HepG2 (cell line): ENCODE results near the gene CAPN10. TPM values are rescaled to one million over a fixed set of nuclear protein-coding genes. Genes with fewer than 3 reads are reported as not detected.

Experiments
- ATAC-seq: fragments of 200-7000 bp; cut with Tn5 transposase; 3 replicates; pipeline ENCODE4 v1.9.1; 2020; ENCODE audit warnings: mild to moderate bottlenecking, moderate library complexity
- BruUV-seq: library from RNA; stranded (reverse); fragments of 400-500 nt; replicated peaks from 2 replicates; lab custom pipeline; 2021; lab: Mats Ljungman, UMichigan
- CTCF ChIA-PET: fragments of 300-600 bp; formaldehyde crosslinking; extraction: SDS; loops from one replicate; lab custom pipeline; 2021; ENCODE audit warnings: low total read pairs, inconsistent platforms, low intra/inter-chr PET ratio; lab: Yijun Ruan, JAX
- POLR2A ChIA-PET: fragments of 350-600 bp; sonication (Branson Sonifier 250); formaldehyde crosslinking; loops from one replicate; lab custom pipeline; 2020; ENCODE audit warnings: antibody characterized with exemption, inconsistent platforms; lab: Yijun Ruan, JAX
- DNase-seq: peaks from one replicate; pipeline ENCODE4 v3.0.0-alpha.2; 2015; ENCODE audit warnings: low spot score
- FAIRE-seq: peaks from 3 replicates; lab custom pipeline; 2011; peaks lifted over from hg19 to GRCh38; lab: Jason Lieb, UNC
- H2AFZ ChIP-seq: one replicate; pipeline ENCODE4 v1.6.1; 2011; ENCODE audit warnings: low read length, inconsistent platforms
- H3K27ac ChIP-seq: fragments of 300-600 bp; 3 replicates; pipeline ENCODE4 v1.8.0; 2011; ENCODE audit warnings: mixed run types, mild to moderate bottlenecking, mixed read lengths, low read length, inconsistent platforms; ENCODE audit not compliant: insufficient read depth; ENCODE audit errors: extremely low read length
- H3K27me3 ChIP-seq, 2 experiments: fragments of 200-600 bp in 1 of 2; 2 replicates in 1 of 2; 3 replicates in 1 of 2; pipeline versions ENCODE4 v1.6.0 to v1.8.0; 2011; ENCODE audit warnings: low read length in 2 of 2, mild to moderate bottlenecking in 2 of 2, moderate library complexity in 2 of 2, inconsistent platforms in 1 of 2; ENCODE audit not compliant: insufficient read depth in 2 of 2, control insufficient read depth in 1 of 2
- H3K36me3 ChIP-seq, 2 experiments: fragments of 200-600 bp in 1 of 2; replicated peaks in 1 of 2; 2 replicates in 1 of 2; 3 replicates in 1 of 2; pipeline versions ENCODE4 v1.5.1 to v1.8.0; 2011; ENCODE audit warnings: low read length in 2 of 2, inconsistent platforms in 1 of 2; ENCODE audit not compliant: insufficient read depth in 2 of 2, control insufficient read depth in 1 of 2
- H3K4me1 ChIP-seq: 2 replicates; pipeline ENCODE4 v1.5.1; 2012; ENCODE audit warnings: low read length, inconsistent platforms; ENCODE audit not compliant: insufficient read depth
- H3K4me2 ChIP-seq: 2 replicates; pipeline ENCODE4 v1.6.0; 2011; ENCODE audit warnings: low read depth, low read length, inconsistent platforms
- H3K4me3 ChIP-seq, 3 experiments: fragments of 200-600 bp in 1 of 3; sonication (generic), shearing (Covaris generic) in 1 of 3; replicated peaks in 1 of 3; 2 replicates each; pipeline ENCODE4 v1.5.1; 2011 to 2016; ENCODE audit warnings: low read length in 3 of 3, inconsistent platforms in 2 of 3, low read depth in 2 of 3, mild to moderate bottlenecking in 2 of 3, control low read depth in 1 of 3, mixed read lengths in 1 of 3; ENCODE audit not compliant: insufficient read depth in 1 of 3
- H3K79me2 ChIP-seq: one replicate; pipeline ENCODE4 v1.6.1; 2011; ENCODE audit warnings: low read length, inconsistent platforms; ENCODE audit not compliant: insufficient read depth
- H3K9ac ChIP-seq: 2 replicates; pipeline ENCODE4 v1.6.0; 2011; ENCODE audit warnings: mild to moderate bottlenecking, low read depth, low read length, inconsistent platforms; ENCODE audit not compliant: insufficient read depth
- H3K9me3 ChIP-seq: 2 replicates; pipeline ENCODE4 v1.5.1; 2012; ENCODE audit warnings: mild to moderate bottlenecking, low read length
- H4K20me1 ChIP-seq: 2 replicates; pipeline ENCODE4 v1.6.0; 2011; ENCODE audit warnings: inconsistent platforms, mild to moderate bottlenecking, low read length, moderate library complexity; ENCODE audit not compliant: insufficient read depth
- AGO1 ChIP-seq: fragments of 200-400 bp; formaldehyde crosslinking; IDR thresholded peaks from 2 replicates; pipeline ENCODE4 v1.6.1; 2017; ENCODE audit warnings: mild to moderate bottlenecking, low read depth, low read length, moderate library complexity; ENCODE audit not compliant: poor library complexity, severe bottlenecking
- AGO2 ChIP-seq: fragments of 200-400 bp; formaldehyde crosslinking; optimal IDR thresholded peaks from 2 replicates; pipeline ENCODE3; 2017; ENCODE audit warnings: mild to moderate bottlenecking, low read depth, low read length, moderate library complexity
- CHD4 ChIP-seq: fragments of 200-600 bp; sonication (generic); IDR thresholded peaks from 2 replicates; pipeline ENCODE4 v1.7.0; 2017; ENCODE audit warnings: mild to moderate bottlenecking, low read length, borderline replicate concordance
- DR1 ChIP-seq: sonication (generic); formaldehyde crosslinking; IDR thresholded peaks from 2 replicates; pipeline ENCODE4 v1.8.0; 2021; ENCODE audit warnings: mild to moderate bottlenecking, missing genetic modification reagents, inconsistent platforms
- GATAD2A ChIP-seq: IDR thresholded peaks from 2 replicates; pipeline ENCODE4 v1.6.1; 2016
- GPN1 ChIP-seq: sonication (generic); formaldehyde crosslinking; IDR thresholded peaks from 2 replicates; pipeline ENCODE4 v1.5.1; 2020; ENCODE audit warnings: missing genetic modification reagents, borderline replicate concordance
- SP2 ChIP-seq: sonication (generic); formaldehyde crosslinking; IDR thresholded peaks from 2 replicates; pipeline ENCODE4 v1.5.1; 2020; ENCODE audit warnings: mild to moderate bottlenecking, missing genetic modification reagents
- TOE1 ChIP-seq: sonication (generic); formaldehyde crosslinking; IDR thresholded peaks from 2 replicates; pipeline ENCODE4 v1.4.0; 2020; ENCODE audit warnings: mild to moderate bottlenecking, missing genetic modification reagents
- ZBTB25 ChIP-seq: IDR thresholded peaks from 2 replicates; pipeline ENCODE4 v1.6.1; 2018; ENCODE audit warnings: missing genetic modification reagents
- ZNF292 ChIP-seq: sonication (generic); formaldehyde crosslinking; IDR thresholded peaks from 2 replicates; pipeline ENCODE4 v1.8.1; 2022; ENCODE audit warnings: mild to moderate bottlenecking, low read depth, missing genetic modification reagents, borderline replicate concordance
- ZNF333 ChIP-seq: sonication (generic); formaldehyde crosslinking; IDR thresholded peaks from 2 replicates; pipeline ENCODE4 v1.4.0; 2020; ENCODE audit warnings: mild to moderate bottlenecking, missing genetic modification reagents, borderline replicate concordance
- WGBS: methylation state at CpG from one replicate; pipeline ENCODE4 v1.1.6; 2017; ENCODE audit warnings: low lambda C conversion rate; 5-methylcytosine and 5-hydroxymethylcytosine counted together
- in situ Hi-C: cut with HindIII; loops from 2 replicates; pipeline ENCODE4 v1.10.0; 2017; ENCODE audit warnings: low pct_unique_long_range_greater_than_20kb; ENCODE audit not compliant: extremely low pct_ligation_motif_present
- intact Hi-C: fragments of 100-400 bp; cut with micrococcal nuclease; formaldehyde crosslinking; loops from one replicate; pipeline ENCODE4 v1.10.0; 2022; ENCODE audit not compliant: unreplicated experiment
- polyA plus RNA-seq, 8 experiments: library from polyadenylated mRNA; depleted of rRNA in 3 of 8; stranded (reverse) in 7 of 8; unstranded in 1 of 8; fragments of >200 nt; fragmentation: Illumina TruSeq in 4 of 8; extraction: Trizol in 4 of 8; gene quantifications; 2 replicates each; pipeline versions ENCODE4 v1.2.1 to v1.2.3, GENCODE V29; 2011 to 2016; ENCODE audit warnings: low read depth in 4 of 8, missing spikeins in 1 of 8, mixed read lengths in 1 of 8; ENCODE audit not compliant: insufficient read depth in 1 of 8
- total RNA-seq, 5 experiments: library from RNA; depleted of rRNA; stranded (reverse); fragments of >200 nt; fragmentation: Illumina TruSeq; extraction: Trizol; gene quantifications; 2 replicates each; pipeline ENCODE4 v1.2.3, GENCODE V29; 2016; ENCODE audit warnings: low read depth in 1 of 5

CAPN10 gene
- total and polyA plus RNA-seq, 2 of the 13 experiments (the other 11 are each of a cell fraction or from before 2014, with no cell fraction given) = 27.6 to 32.4 TPM

GRCh38 chr2:240576036-240576435 is 10.5 kb upstream of the CAPN10 start:
- Histone ChIP-seq H3K4me1 (peaks cover 27% of the 10 kb centered on the region), H2AFZ (no peak overlapping the region), H3K79me2 (peaks cover 6% of the 10 kb centered on the region), H4K20me1 (peaks cover 3% of the 10 kb centered on the region; the same call in 1 of the 2 replicates), H3K9me3 (no peaks in the 10 kb centered on the region), H3K27ac (no peak overlapping the region), H3K4me3 (no peak overlapping the region), H3K27me3 (no peaks in the 10 kb centered on the region), H3K36me3 (peaks cover 0 to 14% of the 10 kb centered on the region in 2 experiments; a peak in 3 of 5 replicates), H3K9ac (no peak overlapping the region), H3K4me2 (no peak overlapping the region)
- BruUV-seq = no TSS peak
- intact Hi-C loops = no loop called here
- DNase-seq = no peak
- ChIA-PET POLR2A (interaction anchor here (1.6 to 3.2 kb wide), 3 partner anchors 11 to 28 kb away, joined by 5 to 11 read pairs (median 5); partner anchors contain the start of gene CAPN10), CTCF (no interaction called here)
- ATAC-seq = no peak
- FAIRE-seq = no peak
- 83% methylated on average over 6 of the region's 6 CpGs for WGBS
- in situ Hi-C loops = no loop called here
- TF ChIP-seq TOE1 (CRISPR knock-in tag) = no peak
- TF ChIP-seq ZBTB25 = no peak

DNA sequence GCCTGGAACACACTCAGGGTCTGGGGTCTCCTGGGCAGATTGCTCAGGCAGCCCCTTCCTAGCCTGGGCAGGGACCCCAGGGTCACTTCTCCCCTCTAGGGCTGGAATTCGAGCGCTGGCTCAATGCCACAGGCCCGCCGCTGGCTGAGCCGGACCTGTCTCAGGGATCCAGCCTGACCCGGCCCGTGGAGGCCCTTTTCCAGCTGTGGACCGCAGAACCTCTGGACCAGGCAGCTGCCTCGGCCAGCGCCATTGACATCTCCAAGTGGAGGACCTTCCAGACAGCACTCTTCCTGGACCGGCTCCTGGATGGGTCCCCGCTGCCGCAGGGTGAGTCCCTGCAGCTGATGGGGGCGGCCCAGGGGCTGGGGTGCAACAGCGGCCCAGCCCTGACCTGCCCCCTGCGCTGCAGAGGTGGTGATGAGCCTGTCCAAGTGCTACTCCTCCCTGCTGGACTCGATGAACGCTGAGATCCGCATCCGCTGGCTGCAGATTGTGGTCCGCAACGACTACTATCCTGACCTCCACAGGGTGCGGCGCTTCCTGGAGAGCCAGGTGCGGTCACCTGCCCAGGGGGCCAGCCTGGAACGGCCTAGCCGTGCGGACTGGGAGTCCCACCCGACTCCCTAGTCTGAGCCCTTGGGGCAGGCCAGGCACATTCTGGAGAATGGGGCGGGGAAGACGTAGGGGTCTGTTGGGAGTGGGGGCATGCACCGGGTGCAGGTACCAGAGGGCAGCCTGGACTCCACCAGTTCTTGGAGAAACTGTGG is 9.9 kb upstream of the CAPN10 start:
- DNase-seq = no peak
- Histone ChIP-seq H4K20me1 (peaks cover 3% of the 10 kb centered on the region; the same call in 1 of the 2 replicates), H3K4me1 (peaks cover 29% of the 10 kb centered on the region), H3K36me3 (peaks cover 0 to 14% of the 10 kb centered on the region in 2 experiments; a peak in 3 of 5 replicates), H3K4me3 (no peak overlapping the region), H3K27me3 (no peaks in the 10 kb centered on the region), H3K9me3 (no peaks in the 10 kb centered on the region), H3K27ac (no peak overlapping the region), H3K4me2 (no peak overlapping the region), H3K79me2 (peaks cover 9% of the 10 kb centered on the region), H3K9ac (no peak overlapping the region), H2AFZ (no peak overlapping the region)
- no peak for FAIRE-seq
- no peak for ATAC-seq
- in situ Hi-C loops (no loop called here), intact Hi-C loops (no loop called here)
- BruUV-seq = no TSS peak
- WGBS = 100% methylated on average over 13 of the region's 32 CpGs
- CTCF ChIA-PET = no interaction called here
- POLR2A ChIA-PET = interaction anchor here (1.3 to 3.2 kb wide), 3 partner anchors 10 to 28 kb away, joined by 3 to 11 read pairs (median 5); partner anchors contain the start of gene CAPN10
- TF ChIP-seq AGO1 = peak; percentile 44
- no peak for TF ChIP-seq GATAD2A
- TF ChIP-seq CHD4 = no peak
- TF ChIP-seq AGO2 = peak; percentile 76
- TF ChIP-seq SP2 (CRISPR knock-in tag) = no peak
- TF ChIP-seq ZNF333 (CRISPR knock-in tag) = no peak
- no peak for TF ChIP-seq GPN1 (CRISPR knock-in tag)
- TF ChIP-seq DR1 (CRISPR knock-in tag) = no peak
- TF ChIP-seq ZNF292 (CRISPR knock-in tag) = no peak
